DMS 273 treated with DMSO at 0.1 percent for 48 hours (cell line): ENCODE results near the gene KIF5C.

Experiments used
- DNase-seq: peaks from one replicate; lab custom pipeline; 2025; lab: John Stamatoyannopoulos, UW

KIF5C gene

DNA sequence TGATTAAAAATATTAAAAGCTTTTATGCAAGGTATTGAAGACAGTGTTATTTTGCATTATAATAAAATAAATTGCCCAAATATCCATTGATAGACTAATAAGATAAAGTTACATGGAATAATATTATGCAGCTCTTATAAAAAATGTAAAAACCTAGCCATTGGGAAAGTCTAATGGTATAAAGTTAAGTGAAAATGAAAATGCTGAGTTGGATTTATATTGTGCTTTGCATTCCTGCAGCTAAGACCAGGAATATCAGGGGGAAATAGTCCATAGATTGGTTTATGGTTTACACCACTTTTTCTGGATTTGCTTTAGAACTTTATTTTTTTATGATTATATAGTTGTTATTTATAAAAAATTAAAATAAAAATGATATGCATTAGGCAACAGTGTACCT, 117.4 kb downstream of the KIF5C start:
- no peak for DNase-seq

- no peak for DNase-seq
Measured at GRCh38 chr2:148993351-148993750, 118.3 kb downstream of the KIF5C start.

GRCh38 chr2:148994341-148994740, 119.3 kb downstream of the KIF5C start:
- DNase-seq: no peak

GRCh38 chr2:148996805-148997204, 121.8 kb downstream of the KIF5C start:
- no peak for DNase-seq

GRCh38 chr2:148998165-148998830, 123.3 kb downstream of the KIF5C start:
- peak; percentile 64 for DNase-seq

DNA sequence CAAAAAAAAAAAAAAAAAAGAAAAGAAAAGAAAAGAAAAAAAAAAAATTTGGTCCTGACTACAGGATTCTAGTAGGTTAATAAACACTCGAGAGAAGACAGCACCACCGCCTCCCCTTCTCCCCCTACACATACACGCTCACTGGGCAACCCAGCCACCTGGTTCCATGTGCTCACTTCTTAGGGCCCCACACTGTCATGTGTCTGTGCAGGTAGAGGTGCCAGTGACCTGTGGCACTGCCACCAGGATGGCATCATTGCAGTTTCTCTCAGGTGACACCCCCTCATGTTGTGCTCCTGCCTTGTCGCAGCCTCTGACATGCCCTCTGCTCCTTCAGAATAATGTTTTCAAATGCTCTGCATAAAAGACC, 123.8 kb downstream of the KIF5C start:
- no peak for DNase-seq

GRCh38 chr2:148999451-148999921, 124.5 kb downstream of the KIF5C start:
- DNase-seq: peak; percentile 76

- no peak for DNase-seq
Measured at GRCh38 chr2:149000158-149000938, 125.3 kb downstream of the KIF5C start.

GRCh38 chr2:149001496-149001895, 126.5 kb downstream of the KIF5C start:
- DNase-seq: no peak

- DNase-seq: no peak
Measured at GRCh38 chr2:149002378-149002890, 127.4 kb downstream of the KIF5C start.

GRCh38 chr2:149002891-149003740, 128.1 kb downstream of the KIF5C start:
- no peak for DNase-seq

GRCh38 chr2:149004836-149005235, 129.8 kb downstream of the KIF5C start:
- DNase-seq: no peak

DNA sequence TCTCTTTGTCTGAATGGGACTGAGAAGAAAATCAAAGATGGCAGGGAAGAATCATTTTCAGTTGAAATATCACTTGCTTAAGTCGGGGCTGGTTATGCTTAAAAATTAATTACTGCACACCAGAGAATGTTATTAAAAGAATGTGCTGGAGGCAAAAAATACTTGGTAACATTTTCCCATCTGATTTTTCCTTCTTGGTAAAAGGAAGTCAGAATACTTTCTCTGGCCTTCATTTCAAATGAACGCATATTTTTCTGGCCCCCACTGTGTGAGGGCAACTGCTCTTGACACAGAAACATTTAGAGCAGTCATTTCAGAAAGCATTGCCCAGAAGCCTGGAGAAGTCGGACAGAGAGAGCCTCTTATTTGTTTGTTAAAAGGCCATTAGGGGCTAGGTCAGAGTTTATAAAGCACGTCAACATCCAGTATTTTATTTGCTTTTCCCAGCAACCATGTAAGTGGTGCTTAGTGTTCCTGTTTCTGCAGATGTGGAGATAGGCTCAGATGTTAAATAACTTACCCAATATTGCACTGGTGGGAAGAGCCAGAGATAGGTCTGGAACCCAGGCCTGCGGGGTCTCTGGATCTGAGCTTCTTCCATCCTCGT, 130.5 kb downstream of the KIF5C start:
- DNase-seq: no peak

DNA sequence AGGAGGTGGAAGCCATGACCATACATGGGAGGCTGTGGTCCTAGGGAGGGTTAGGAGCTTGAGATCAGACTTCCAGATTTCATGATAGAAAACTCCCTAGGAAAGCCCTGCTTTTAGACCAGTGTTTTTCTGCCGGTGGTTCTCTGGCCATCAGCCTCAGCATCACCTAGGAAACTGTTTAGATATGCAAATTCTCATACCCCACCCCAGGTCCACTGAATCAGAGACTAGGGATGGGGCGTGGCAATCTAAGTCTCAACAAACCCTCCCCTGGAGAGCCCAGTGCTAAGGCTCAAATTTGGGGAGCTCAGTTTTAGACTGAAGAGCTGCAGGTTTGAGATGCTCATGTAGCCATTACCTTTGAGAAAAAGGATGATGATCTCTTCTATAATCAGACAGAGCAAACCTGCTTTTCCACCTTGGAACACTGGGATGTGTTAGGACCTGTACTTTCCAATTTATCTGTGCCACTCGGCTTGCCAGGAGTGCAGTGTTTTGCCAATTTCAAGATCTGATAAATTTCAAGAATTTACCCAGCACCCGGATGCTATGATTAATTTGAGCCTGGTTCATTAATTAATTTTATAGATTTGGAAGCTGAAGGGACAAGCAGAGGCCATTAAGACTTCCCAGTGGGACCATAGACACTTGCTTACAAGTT, 132.0 kb downstream of the KIF5C start:
- DNase-seq: no peak

DNA sequence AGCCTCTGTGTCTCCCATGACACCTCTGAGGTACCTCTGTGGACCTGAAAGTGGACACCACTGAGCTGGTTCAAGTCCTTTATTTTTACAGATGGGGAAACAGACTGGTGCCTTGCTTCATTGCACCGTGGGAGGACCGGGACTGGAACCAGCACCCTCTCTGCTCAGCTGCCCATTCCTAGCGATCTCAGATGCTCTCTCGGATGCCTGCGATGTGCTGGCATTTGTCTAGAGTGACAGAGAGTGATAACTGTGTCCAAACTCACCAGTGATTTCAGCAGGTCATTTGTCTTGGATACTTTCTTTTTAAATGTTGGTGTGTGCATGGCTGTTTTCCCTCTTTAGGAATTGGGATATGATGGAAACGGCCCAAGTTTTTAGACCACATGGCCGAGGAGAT, 133.4 kb downstream of the KIF5C start:
- DNase-seq: no peak

- no peak for DNase-seq
Measured at GRCh38 chr2:149009576-149010461, 134.8 kb downstream of the KIF5C start.

GRCh38 chr2:149012545-149012944, 137.5 kb downstream of the KIF5C start:
- no peak for DNase-seq

DNA sequence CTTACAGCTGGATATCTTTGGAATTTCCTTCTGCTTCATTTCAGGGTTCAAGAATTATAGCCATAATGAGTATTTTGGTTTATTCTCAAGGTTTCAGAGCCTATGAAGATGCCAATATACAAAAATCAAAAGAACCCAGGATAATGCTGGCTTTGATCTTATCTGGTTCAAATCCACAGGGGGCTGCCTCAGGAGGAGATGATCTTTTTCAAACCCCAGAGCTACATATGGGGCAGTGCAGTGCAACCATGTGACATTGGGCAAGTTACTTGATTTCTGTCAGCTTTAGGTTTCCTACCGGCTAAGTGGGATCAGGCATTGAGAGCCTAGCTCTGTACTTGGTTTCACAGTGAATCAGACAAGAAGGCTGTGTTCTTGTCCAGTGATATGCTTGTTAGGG, 140.5 kb downstream of the KIF5C start:
- DNase-seq: no peak

GRCh38 chr2:149015926-149016563, 141.0 kb downstream of the KIF5C start:
- DNase-seq: no peak
